Activated CD4-positive, alpha-beta T cell treated with anti-CD3 and anti-CD28 coated beads, Interleukin-2, Interleukin-6, amounts not matched to agents 100 ng/mL and 50 ng/mL, durations not matched to agents 16 hours and 8 hours (primary cell): ENCODE measurements around the gene DAGLA.

ENCODE experiments used
- DNase-seq: peaks from one replicate; pipeline ENCODE4 v3.0.0-alpha.2; 2020

The DAGLA gene

GRCh38 chr11:61711498-61711897, 31.3 kb downstream of the DAGLA start:
- DNase-seq: no peak

GRCh38 chr11:61712314-61712713, 32.1 kb downstream of the DAGLA start:
- no peak for DNase-seq

- no peak for DNase-seq
Observed at GRCh38 chr11:61712846-61713245, 32.7 kb downstream of the DAGLA start.

GRCh38 chr11:61713464-61713863, 33.3 kb downstream of the DAGLA start:
- DNase-seq: no peak

GRCh38 chr11:61713906-61714305, 33.7 kb downstream of the DAGLA start:
- no peak for DNase-seq

GRCh38 chr11:61714316-61714715, 34.1 kb downstream of the DAGLA start:
- DNase-seq: no peak

GRCh38 chr11:61714916-61715315, 34.7 kb downstream of the DAGLA start:
- no peak for DNase-seq

GRCh38 chr11:61715867-61716266, 35.7 kb downstream of the DAGLA start:
- no peak for DNase-seq

GRCh38 chr11:61716478-61717285, 36.5 kb downstream of the DAGLA start:
- no peak for DNase-seq

GRCh38 chr11:61717286-61718033, 37.3 kb downstream of the DAGLA start:
- no peak for DNase-seq

GRCh38 chr11:61718046-61718531, 37.9 kb downstream of the DAGLA start:
- DNase-seq: no peak

- no peak for DNase-seq
Observed at GRCh38 chr11:61718621-61719302, 38.6 kb downstream of the DAGLA start.

GRCh38 chr11:61719978-61720377, 39.8 kb downstream of the DAGLA start:
- no peak for DNase-seq

GRCh38 chr11:61720597-61720996, 40.4 kb downstream of the DAGLA start:
- DNase-seq: no peak

- no peak for DNase-seq
Observed at GRCh38 chr11:61724437-61724836, 44.2 kb downstream of the DAGLA start.

GRCh38 chr11:61725781-61726231, 45.6 kb downstream of the DAGLA start:
- no peak for DNase-seq

- no peak for DNase-seq
Observed at GRCh38 chr11:61726775-61727174, 46.6 kb downstream of the DAGLA start.

GRCh38 chr11:61727401-61727811, 47.2 kb downstream of the DAGLA start:
- DNase-seq: no peak

- DNase-seq: no peak
Observed at GRCh38 chr11:61728066-61728939, 48.1 kb downstream of the DAGLA start.

GRCh38 chr11:61728940-61729219, 48.7 kb downstream of the DAGLA start:
- peak; percentile 19 for DNase-seq

GRCh38 chr11:61730240-61730994, 50.2 kb downstream of the DAGLA start:
- DNase-seq: no peak
